ENCODE data around the gene AFDN. TPM values are rescaled to one million over a fixed set of nuclear protein-coding genes. Genes with fewer than 3 reads are reported as not detected.

AFDN gene, protein sequence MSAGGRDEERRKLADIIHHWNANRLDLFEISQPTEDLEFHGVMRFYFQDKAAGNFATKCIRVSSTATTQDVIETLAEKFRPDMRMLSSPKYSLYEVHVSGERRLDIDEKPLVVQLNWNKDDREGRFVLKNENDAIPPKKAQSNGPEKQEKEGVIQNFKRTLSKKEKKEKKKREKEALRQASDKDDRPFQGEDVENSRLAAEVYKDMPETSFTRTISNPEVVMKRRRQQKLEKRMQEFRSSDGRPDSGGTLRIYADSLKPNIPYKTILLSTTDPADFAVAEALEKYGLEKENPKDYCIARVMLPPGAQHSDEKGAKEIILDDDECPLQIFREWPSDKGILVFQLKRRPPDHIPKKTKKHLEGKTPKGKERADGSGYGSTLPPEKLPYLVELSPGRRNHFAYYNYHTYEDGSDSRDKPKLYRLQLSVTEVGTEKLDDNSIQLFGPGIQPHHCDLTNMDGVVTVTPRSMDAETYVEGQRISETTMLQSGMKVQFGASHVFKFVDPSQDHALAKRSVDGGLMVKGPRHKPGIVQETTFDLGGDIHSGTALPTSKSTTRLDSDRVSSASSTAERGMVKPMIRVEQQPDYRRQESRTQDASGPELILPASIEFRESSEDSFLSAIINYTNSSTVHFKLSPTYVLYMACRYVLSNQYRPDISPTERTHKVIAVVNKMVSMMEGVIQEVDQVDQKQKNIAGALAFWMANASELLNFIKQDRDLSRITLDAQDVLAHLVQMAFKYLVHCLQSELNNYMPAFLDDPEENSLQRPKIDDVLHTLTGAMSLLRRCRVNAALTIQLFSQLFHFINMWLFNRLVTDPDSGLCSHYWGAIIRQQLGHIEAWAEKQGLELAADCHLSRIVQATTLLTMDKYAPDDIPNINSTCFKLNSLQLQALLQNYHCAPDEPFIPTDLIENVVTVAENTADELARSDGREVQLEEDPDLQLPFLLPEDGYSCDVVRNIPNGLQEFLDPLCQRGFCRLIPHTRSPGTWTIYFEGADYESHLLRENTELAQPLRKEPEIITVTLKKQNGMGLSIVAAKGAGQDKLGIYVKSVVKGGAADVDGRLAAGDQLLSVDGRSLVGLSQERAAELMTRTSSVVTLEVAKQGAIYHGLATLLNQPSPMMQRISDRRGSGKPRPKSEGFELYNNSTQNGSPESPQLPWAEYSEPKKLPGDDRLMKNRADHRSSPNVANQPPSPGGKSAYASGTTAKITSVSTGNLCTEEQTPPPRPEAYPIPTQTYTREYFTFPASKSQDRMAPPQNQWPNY (N-terminal part only)
- total RNA-seq (2022; extraction: Qiagen RNA extraction): 15.5 to 27.6 TPM (median 20.2 TPM) in 5 replicates

DNA sequence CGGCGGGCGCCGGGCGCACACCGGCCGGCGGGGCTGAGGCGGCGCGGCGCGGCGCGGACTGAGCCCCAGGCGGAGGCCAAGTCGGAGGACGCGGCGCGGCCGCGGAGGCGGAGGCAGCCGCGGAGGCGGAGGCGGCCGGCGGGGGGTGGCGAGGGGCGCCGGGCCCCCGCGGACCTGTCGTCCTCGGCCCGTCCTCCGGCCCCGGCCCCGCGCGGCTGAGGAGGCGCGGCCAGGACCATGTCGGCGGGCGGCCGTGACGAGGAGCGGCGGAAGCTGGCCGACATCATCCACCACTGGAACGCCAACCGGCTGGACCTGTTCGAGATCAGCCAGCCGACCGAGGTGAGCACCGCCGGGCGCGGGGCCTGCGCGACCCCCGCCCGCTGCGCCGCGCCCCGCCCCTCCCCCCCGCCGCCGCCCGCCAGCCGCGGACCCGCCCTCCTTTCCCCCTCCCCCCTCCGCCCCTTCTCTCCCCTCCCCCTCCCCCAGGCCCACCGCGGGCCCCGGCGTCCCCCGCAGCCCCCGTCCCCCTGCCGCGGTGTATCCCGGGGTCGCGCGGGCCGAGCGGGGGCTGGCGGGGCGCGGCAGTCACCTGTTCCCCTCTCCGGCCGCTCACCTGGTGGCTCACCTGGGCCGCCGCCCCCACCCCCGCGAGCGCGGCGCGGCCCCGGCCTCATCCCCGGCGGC, at the start of gene AFDN:
Gene AFDN (plus strand): TSS at position 16 of the 687 bp plus-strand sequence. CDS start 222 bp downstream, at position 238.

GRCh38 chr6:167997642-167998041, 170.9 kb downstream of the AFDN start, which contains the start of gene KIF25:
Gene KIF25 (plus strand): TSS chr6:167997671. CDS start chr6:168029586, 31,915 bp downstream.

Other genes starting within 250 kb of the AFDN start
- gene KIF25, start 170.8 kb downstream of the AFDN start, total RNA-seq (2022; extraction: Qiagen RNA extraction): 0.07 to 0.23 TPM (median 0.15 TPM) in 4 of 5 replicates, not detected in the other

Measured in A549 treated with dexamethasone at 1 μM for 4 hours (cell line).